Smooth muscle cell of trachea (primary cell): Measurements from ENCODE around the gene CCDC18. TPM values are rescaled to one million over a fixed set of nuclear protein-coding genes. Genes with fewer than 3 reads are reported as not detected.

Experiments used
- total RNA-seq: library from RNA; depleted of rRNA; stranded (reverse); fragments of >200 nt; gene quantifications from 2 replicates; pipeline ENCODE4 v1.2.1, GENCODE V29; 2014

The CCDC18 gene, protein sequence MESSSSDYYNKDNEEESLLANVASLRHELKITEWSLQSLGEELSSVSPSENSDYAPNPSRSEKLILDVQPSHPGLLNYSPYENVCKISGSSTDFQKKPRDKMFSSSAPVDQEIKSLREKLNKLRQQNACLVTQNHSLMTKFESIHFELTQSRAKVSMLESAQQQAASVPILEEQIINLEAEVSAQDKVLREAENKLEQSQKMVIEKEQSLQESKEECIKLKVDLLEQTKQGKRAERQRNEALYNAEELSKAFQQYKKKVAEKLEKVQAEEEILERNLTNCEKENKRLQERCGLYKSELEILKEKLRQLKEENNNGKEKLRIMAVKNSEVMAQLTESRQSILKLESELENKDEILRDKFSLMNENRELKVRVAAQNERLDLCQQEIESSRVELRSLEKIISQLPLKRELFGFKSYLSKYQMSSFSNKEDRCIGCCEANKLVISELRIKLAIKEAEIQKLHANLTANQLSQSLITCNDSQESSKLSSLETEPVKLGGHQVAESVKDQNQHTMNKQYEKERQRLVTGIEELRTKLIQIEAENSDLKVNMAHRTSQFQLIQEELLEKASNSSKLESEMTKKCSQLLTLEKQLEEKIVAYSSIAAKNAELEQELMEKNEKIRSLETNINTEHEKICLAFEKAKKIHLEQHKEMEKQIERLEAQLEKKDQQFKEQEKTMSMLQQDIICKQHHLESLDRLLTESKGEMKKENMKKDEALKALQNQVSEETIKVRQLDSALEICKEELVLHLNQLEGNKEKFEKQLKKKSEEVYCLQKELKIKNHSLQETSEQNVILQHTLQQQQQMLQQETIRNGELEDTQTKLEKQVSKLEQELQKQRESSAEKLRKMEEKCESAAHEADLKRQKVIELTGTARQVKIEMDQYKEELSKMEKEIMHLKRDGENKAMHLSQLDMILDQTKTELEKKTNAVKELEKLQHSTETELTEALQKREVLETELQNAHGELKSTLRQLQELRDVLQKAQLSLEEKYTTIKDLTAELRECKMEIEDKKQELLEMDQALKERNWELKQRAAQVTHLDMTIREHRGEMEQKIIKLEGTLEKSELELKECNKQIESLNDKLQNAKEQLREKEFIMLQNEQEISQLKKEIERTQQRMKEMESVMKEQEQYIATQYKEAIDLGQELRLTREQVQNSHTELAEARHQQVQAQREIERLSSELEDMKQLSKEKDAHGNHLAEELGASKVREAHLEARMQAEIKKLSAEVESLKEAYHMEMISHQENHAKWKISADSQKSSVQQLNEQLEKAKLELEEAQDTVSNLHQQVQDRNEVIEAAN (N-terminal part only)
- 9.1 and 32.3 TPM in 2 replicates for total RNA-seq

DNA sequence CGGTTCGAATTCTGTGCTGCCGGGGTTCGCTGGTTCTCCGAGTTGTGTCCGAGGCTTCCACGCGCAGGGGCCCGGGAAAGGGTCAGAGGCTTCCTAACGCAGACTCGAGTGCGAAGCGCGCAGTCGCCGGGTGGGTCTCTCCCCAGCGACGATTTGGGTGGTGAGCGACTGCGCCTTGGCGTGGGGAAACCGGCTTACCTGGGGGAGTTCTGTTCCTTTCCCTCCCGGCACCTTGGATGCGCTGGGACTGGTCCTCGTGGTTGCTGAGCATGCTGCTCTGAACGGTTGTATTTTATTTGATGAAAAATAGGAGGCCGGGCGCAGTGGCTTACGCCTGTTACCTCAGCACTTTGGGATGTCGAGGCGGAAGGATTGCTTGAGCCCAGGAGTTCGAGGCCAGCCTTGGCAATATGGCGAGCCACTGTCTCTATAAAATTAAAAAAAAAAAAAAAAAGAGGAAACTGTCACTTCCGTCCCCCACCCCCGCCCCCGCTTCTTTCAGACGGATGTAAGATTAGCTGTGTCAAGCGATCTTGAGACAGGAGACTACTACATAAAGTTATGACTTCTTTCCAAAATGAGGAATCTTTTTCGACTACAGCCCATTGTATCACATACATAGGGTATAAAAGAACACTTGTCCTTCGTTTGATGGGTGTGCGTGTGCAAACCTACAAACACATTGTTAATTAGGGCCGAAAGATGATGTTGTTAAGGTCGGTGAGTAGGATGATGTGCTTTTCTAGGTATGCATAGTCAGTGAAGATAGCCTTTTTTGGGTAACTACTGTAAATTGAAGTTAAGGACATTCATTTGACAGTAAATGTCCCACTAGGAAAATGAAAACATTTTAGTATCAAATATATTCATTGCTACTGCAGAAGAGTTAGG, at the start of gene CCDC18:
CCDC18 (plus strand) TSS at position 2 of the 891 bp plus-strand sequence. CDS start 2,638 bp downstream, outside the sequence.

GRCh38 chr1:93179886-93180722, 420 bp upstream of the CCDC18 start, which contains the start of gene TMED5:
TSS of gene TMED5 (minus strand) at chr1:93180413. CDS start at chr1:93180242, 171 bp downstream.

Other genes starting within 250 kb of the CCDC18 start
- gene DIPK1A, start 219.3 kb upstream of the CCDC18 start, total RNA-seq: 21.7 and 29.8 TPM in 2 replicates
- 9.9 and 15.7 TPM in 2 replicates for gene MTF2, start 101.4 kb upstream of the CCDC18 start, total RNA-seq
- gene TMED5, start 311 bp upstream of the CCDC18 start, total RNA-seq: 72.7 and 88.5 TPM in 2 replicates
- 24.6 and 51.2 TPM in 2 replicates for gene DR1, start 165.2 kb downstream of the CCDC18 start, total RNA-seq